Vagina (tissue), 2 donors: ENCODE measurements around the gene ACSL1. TPM values are rescaled to one million over a fixed set of nuclear protein-coding genes. Genes with fewer than 3 reads are reported as not detected.

Experiments used
- DNase-seq, 2 donors: peaks; one replicate each; pipeline ENCODE4 v3.0.0-alpha.2; 2017; ENCODE audit errors: extremely low spot score in 2 of 2
- H3K27ac ChIP-seq: fragments of 200-600 bp; sonication (generic); one replicate; pipeline ENCODE4 v1.5.1; 2019
- H3K27me3 ChIP-seq: fragments of 200-600 bp; sonication (generic); one replicate; pipeline ENCODE4 v1.5.1; 2019
- H3K36me3 ChIP-seq, 2 donors: fragments of 200-600 bp; sonication (generic); one replicate each; pipeline ENCODE4 v1.5.1; 2017 to 2019
- H3K4me1 ChIP-seq: fragments of 200-600 bp; sonication (generic); one replicate; pipeline ENCODE4 v1.5.1; 2019
- H3K4me3 ChIP-seq, 2 donors: fragments of 200-600 bp; sonication (generic); 1 replicate in 1 of 2; 2 replicates in 1 of 2; pipeline ENCODE4 v1.5.1; 2016 to 2019
- H3K9me3 ChIP-seq: fragments of 200-600 bp; sonication (generic); one replicate; pipeline ENCODE4 v1.5.1; 2019
- CTCF ChIP-seq, 3 experiments: fragments of 450-650 bp in 2 of 3; fragments of 200-600 bp in 1 of 3; sonication (generic) in 1 of 3; IDR thresholded peaks; one replicate each; pipeline ENCODE4 v1.5.1; 2017 to 2019; ENCODE audit warnings: antibody characterized with exemption in 3 of 3, mild to moderate bottlenecking in 2 of 3, moderate library complexity in 2 of 3
- POLR2A ChIP-seq, 2 donors: fragments of 450-650 bp; IDR thresholded peaks; one replicate each; pipeline ENCODE4 v1.6.1; 2017; ENCODE audit warnings: antibody characterized with exemption in 2 of 2, mild to moderate bottlenecking in 2 of 2, moderate library complexity in 2 of 2
- POLR2AphosphoS5 ChIP-seq, 2 donors: sonication (generic); formaldehyde crosslinking; IDR thresholded peaks; one replicate each; pipeline ENCODE4 v1.9.0; 2017; ENCODE audit warnings: antibody characterized with exemption in 2 of 2, mild to moderate bottlenecking in 2 of 2, low read depth in 1 of 2; ENCODE audit not compliant: insufficient read depth in 1 of 2
- intact Hi-C: fragments of 100-400 bp; cut with DNase I; formaldehyde crosslinking; loops from one replicate; pipeline ENCODE4 v1.15.1; 2023
- total RNA-seq: library from RNA; depleted of rRNA; stranded (reverse); fragments of >200 nt; gene quantifications from one replicate; pipeline ENCODE4 v1.2.3, GENCODE V29; 2016

Gene ACSL1
- total RNA-seq, 1 donor from 2014 or later = 106 TPM

DNA sequence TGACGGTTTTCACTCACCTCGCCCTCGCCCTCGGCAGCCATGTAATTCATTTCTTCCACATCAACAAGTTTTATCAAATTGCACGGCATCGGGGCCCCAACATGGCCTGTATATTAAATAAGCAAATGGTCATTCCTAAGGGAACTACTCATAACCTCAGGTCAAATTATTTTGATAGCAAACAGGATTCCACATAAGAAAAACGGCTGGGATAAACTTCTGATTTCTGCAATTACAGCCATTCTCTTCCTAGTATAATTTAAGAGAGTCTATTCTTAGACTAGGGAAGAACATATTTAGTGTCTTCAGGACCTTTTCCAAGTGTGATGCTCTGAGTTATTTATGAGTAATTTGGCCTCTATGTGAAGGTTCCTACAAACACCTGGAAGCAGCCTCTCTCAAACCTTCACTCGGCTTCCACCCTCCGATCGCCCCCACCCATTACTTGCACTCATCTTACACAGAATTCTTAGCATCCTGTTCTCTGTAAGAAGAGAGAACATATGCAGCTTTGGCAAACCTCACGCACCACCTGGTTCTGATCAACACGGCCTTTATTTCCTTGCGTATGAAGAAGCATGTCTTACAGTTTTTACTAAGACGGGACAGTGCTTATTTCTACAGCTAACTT lies 62.5 kb downstream of the ACSL1 start:
- no peak for TF ChIP-seq POLR2A (IDR thresholded peaks at IDR 0.05)
- no peak for TF ChIP-seq CTCF (IDR thresholded peaks at IDR 0.05)
- TF ChIP-seq POLR2AphosphoS5 (IDR thresholded peaks at IDR 0.05; ENCODE audit: insufficient read depth in 1 of 2, low read depth in 1 of 2) = peak in 1 of 2 donors; percentile 19
- Histone ChIP-seq H3K27ac (peak overlapping the region; percentile 81), H3K9me3 (no peaks in the 10 kb centered on the region), H3K4me1 (peaks cover 11% of the 10 kb centered on the region), H3K4me3 (no peak overlapping the region), H3K36me3 (peaks cover 0 to 69% of the 10 kb centered on the region in 2 donors), H3K27me3 (no peaks in the 10 kb centered on the region)
- DNase-seq = no peak
- intact Hi-C loops = no loop called here

- Histone ChIP-seq H3K4me1 (peaks cover 11% of the 10 kb centered on the region), H3K9me3 (no peaks in the 10 kb centered on the region), H3K27me3 (no peaks in the 10 kb centered on the region), H3K36me3 (peaks cover 0 to 61% of the 10 kb centered on the region in 2 donors), H3K27ac (peak overlapping the region; percentile 81), H3K4me3 (no peak overlapping the region)
- intact Hi-C loops = no loop called here
- DNase-seq = no peak
- TF ChIP-seq CTCF (IDR thresholded peaks at IDR 0.05) = no peak
- no peak for TF ChIP-seq POLR2AphosphoS5 (IDR thresholded peaks at IDR 0.05; ENCODE audit: insufficient read depth in 1 of 2, low read depth in 1 of 2)
- no peak for TF ChIP-seq POLR2A (IDR thresholded peaks at IDR 0.05)
These were observed 63.7 kb downstream of the ACSL1 start for GRCh38 chr4:184762100-184762499.

DNA sequence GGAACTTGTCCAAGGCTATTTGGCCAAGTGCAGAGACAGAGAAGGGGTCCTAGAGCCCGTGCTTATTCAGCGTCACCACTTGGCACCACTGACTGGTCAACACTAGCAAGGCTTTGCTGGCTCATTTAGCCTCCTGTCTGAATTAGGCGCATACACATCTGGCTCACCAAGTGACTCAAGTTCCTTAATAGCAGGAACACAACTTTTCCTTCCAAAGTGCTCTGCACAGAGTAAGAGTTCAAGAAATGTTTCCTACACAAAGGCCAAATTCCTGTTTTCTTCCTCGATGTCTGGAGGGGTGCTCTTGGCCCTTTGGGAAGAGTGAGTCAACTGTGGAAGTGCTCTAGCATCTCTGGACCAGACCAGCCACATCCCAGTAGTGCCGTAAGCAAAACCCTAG lies 65.1 kb downstream of the ACSL1 start:
- Histone ChIP-seq H3K9me3 (no peaks in the 10 kb centered on the region), H3K36me3 (peaks cover 0 to 56% of the 10 kb centered on the region in 2 donors), H3K27me3 (no peaks in the 10 kb centered on the region), H3K4me3 (no peak overlapping the region), H3K27ac (no peak overlapping the region), H3K4me1 (peaks cover 16% of the 10 kb centered on the region)
- intact Hi-C loops = no loop called here
- no peak for TF ChIP-seq CTCF (IDR thresholded peaks at IDR 0.05)
- TF ChIP-seq POLR2A (IDR thresholded peaks at IDR 0.05) = no peak
- no peak for TF ChIP-seq POLR2AphosphoS5 (IDR thresholded peaks at IDR 0.05; ENCODE audit: insufficient read depth in 1 of 2, low read depth in 1 of 2)
- DNase-seq = no peak

DNA sequence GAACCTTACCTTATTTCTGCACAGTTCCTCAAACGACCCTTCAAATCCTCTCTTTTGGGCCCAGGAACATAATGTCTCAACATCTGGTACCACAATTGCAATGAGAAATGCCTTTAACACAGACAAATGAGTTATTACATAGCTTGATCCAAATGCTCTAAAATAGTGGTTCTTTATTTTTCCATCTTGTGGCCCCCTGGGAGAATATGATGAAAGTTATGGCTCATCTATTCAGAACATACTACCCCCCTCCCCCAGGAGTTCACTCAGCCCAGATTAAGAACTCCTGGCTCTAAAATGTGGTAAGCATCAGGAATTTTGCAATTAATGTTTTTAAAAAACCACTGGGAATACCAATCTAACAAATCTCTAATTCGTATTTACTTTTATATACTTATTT lies 68.0 kb downstream of the ACSL1 start:
- no peaks in the 10 kb centered on the region for H3K9me3 ChIP-seq
- no peaks in the 10 kb centered on the region for H3K27me3 ChIP-seq
- peaks cover 0 to 42% of the 10 kb centered on the region in 2 donors for H3K36me3 ChIP-seq
- H3K27ac ChIP-seq = peak overlapping the region; percentile 1
- no peak for TF ChIP-seq POLR2A (IDR thresholded peaks at IDR 0.05)
- TF ChIP-seq CTCF (IDR thresholded peaks at IDR 0.05) = no peak
- peak; percentile 18 to 66 for TF ChIP-seq POLR2AphosphoS5 (IDR thresholded peaks at IDR 0.05; ENCODE audit: insufficient read depth in 1 of 2, low read depth in 1 of 2)
- intact Hi-C loops = no loop called here
- no peak overlapping the region for H3K4me3 ChIP-seq
- peaks cover 23% of the 10 kb centered on the region for H3K4me1 ChIP-seq
- no peak for DNase-seq

GRCh38 chr4:184756399-184756798 lies 69.4 kb downstream of the ACSL1 start:
- no peak for TF ChIP-seq POLR2AphosphoS5 (IDR thresholded peaks at IDR 0.05; ENCODE audit: insufficient read depth in 1 of 2, low read depth in 1 of 2)
- no peak for TF ChIP-seq POLR2A (IDR thresholded peaks at IDR 0.05)
- TF ChIP-seq CTCF (IDR thresholded peaks at IDR 0.05) = no peak
- H3K27me3 ChIP-seq = no peaks in the 10 kb centered on the region
- peaks cover 15% of the 10 kb centered on the region for H3K4me1 ChIP-seq
- H3K9me3 ChIP-seq = no peaks in the 10 kb centered on the region
- intact Hi-C loops = no loop called here
- peaks cover 0 to 27% of the 10 kb centered on the region in 2 donors for H3K36me3 ChIP-seq
- no peak overlapping the region for H3K4me3 ChIP-seq
- H3K27ac ChIP-seq = peak overlapping the region; percentile 55
- DNase-seq = no peak
